Thoracic aorta (tissue), 2 donors: ENCODE measurements around the gene ETS2. TPM values are rescaled to one million over a fixed set of nuclear protein-coding genes. Genes with fewer than 3 reads are reported as not detected.

Experiments
- ATAC-seq: fragments of 150-250 bp; one replicate; pipeline ENCODE4 v1.8.0; 2017; ENCODE audit warnings: low read depth; ENCODE audit not compliant: insufficient number of reproducible peaks, low FRiP score
- DNase-seq: peaks from one replicate; pipeline ENCODE4 v3.0.0-alpha.2; 2020; ENCODE audit warnings: low spot score
- H3K27ac ChIP-seq, 2 donors: fragments of 200-600 bp; sonication (generic); 1 replicate in 1 of 2; 2 replicates in 1 of 2; pipeline ENCODE4 v1.5.1; 2016; ENCODE audit warnings: mild to moderate bottlenecking in 2 of 2, moderate library complexity in 2 of 2
- H3K27me3 ChIP-seq: fragments of 200-600 bp; sonication (generic); replicated peaks from 2 replicates; pipeline ENCODE4 v1.6.0; 2016; ENCODE audit warnings: mild to moderate bottlenecking; ENCODE audit not compliant: insufficient read depth
- H3K36me3 ChIP-seq: fragments of 200-600 bp; sonication (generic); one replicate; pipeline ENCODE4 v1.5.1; 2016
- H3K4me1 ChIP-seq, 2 donors: fragments of 200-600 bp; sonication (generic); 1 replicate in 1 of 2; 2 replicates in 1 of 2; pipeline versions ENCODE4 v1.5.1 to v1.6.0; 2016; ENCODE audit warnings: low read depth in 2 of 2, mild to moderate bottlenecking in 1 of 2; ENCODE audit not compliant: control insufficient read depth in 1 of 2
- H3K4me3 ChIP-seq: fragments of 200-600 bp; sonication (generic); 2 replicates; pipeline ENCODE4 v1.5.1; 2016; ENCODE audit warnings: mild to moderate bottlenecking
- H3K9me3 ChIP-seq: fragments of 200-600 bp; sonication (generic); 2 replicates; pipeline ENCODE4 v1.5.1; 2016
- CTCF ChIP-seq: fragments of 200-600 bp; sonication (generic); IDR thresholded peaks from one replicate; pipeline ENCODE4 v1.5.1; 2019; ENCODE audit warnings: antibody characterized with exemption
- total RNA-seq, 2 donors: library from RNA; depleted of rRNA; stranded (reverse); fragments of >200 nt; gene quantifications; one replicate each; pipeline versions ENCODE4 v1.1.0 to v1.2.3, GENCODE V29; 2016

ETS2 gene
- total RNA-seq, 2 donors from 2014 or later: 120 to 226 TPM

GRCh38 chr21:38814126-38815059, 8.7 kb downstream of the ETS2 start:
- ATAC-seq (no peak), DNase-seq (no peak)
- peaks cover 18 to 69% of the 10 kb centered on the region in 2 donors for H3K4me1 ChIP-seq
- H3K27me3 ChIP-seq: no peaks in the 10 kb centered on the region
- H3K9me3 ChIP-seq: no peaks in the 10 kb centered on the region
- peaks cover 66% of the 10 kb centered on the region for H3K36me3 ChIP-seq
- no peak for TF ChIP-seq CTCF
- no peak overlapping the region for H3K4me3 ChIP-seq
- peak overlapping the region; percentile 20 to 26 for H3K27ac ChIP-seq

- no peak for TF ChIP-seq CTCF
- peaks cover 72% of the 10 kb centered on the region for H3K36me3 ChIP-seq
- ATAC-seq: no peak
- DNase-seq: no peak
- H3K27me3 ChIP-seq: no peaks in the 10 kb centered on the region
- H3K27ac ChIP-seq: peak overlapping the region; percentile 20 to 26
- H3K4me3 ChIP-seq: no peak overlapping the region
- H3K4me1 ChIP-seq: peaks cover 23 to 69% of the 10 kb centered on the region in 2 donors
- H3K9me3 ChIP-seq: no peaks in the 10 kb centered on the region
Observed at GRCh38 chr21:38815060-38815405, 9.3 kb downstream of the ETS2 start.

GRCh38 chr21:38816400-38816977, 10.8 kb downstream of the ETS2 start:
- TF ChIP-seq CTCF: no peak
- Histone ChIP-seq H3K9me3 (no peaks in the 10 kb centered on the region), H3K27ac (peak overlapping the region; percentile 29 to 31), H3K4me3 (no peak overlapping the region), H3K27me3 (no peaks in the 10 kb centered on the region), H3K36me3 (peaks cover 87% of the 10 kb centered on the region), H3K4me1 (peaks cover 33 to 69% of the 10 kb centered on the region in 2 donors)
- DNase-seq (no peak), ATAC-seq (no peak)

- H3K9me3 ChIP-seq: no peaks in the 10 kb centered on the region
- H3K27ac ChIP-seq: peak overlapping the region; percentile 49 to 88
- peak; percentile 31 for ATAC-seq
- no peak overlapping the region for H3K4me3 ChIP-seq
- no peak for TF ChIP-seq CTCF
- peaks cover 40 to 70% of the 10 kb centered on the region in 2 donors for H3K4me1 ChIP-seq
- peaks cover 93% of the 10 kb centered on the region for H3K36me3 ChIP-seq
- no peaks in the 10 kb centered on the region for H3K27me3 ChIP-seq
- DNase-seq: no peak
Observed at GRCh38 chr21:38817371-38818324, 11.9 kb downstream of the ETS2 start.
